Lower leg skin (tissue), 4 donors: ENCODE measurements around the gene AVPR2. TPM values are rescaled to one million over a fixed set of nuclear protein-coding genes. Genes with fewer than 3 reads are reported as not detected.

Source experiments
- DNase-seq, 2 donors: peaks; one replicate each; pipeline ENCODE4 v3.0.0-alpha.2; 2019; ENCODE audit warnings: low spot score in 2 of 2
- H3K4me3 ChIP-seq: fragments of 200-600 bp; sonication (generic); 2 replicates; pipeline ENCODE4 v1.5.1; 2017; ENCODE audit warnings: mild to moderate bottlenecking, low read depth; ENCODE audit not compliant: poor library complexity, severe bottlenecking
- CTCF ChIP-seq, 3 donors: fragments of 450-650 bp; IDR thresholded peaks; one replicate each; pipeline ENCODE4 v1.5.1; 2016; ENCODE audit warnings: antibody characterized with exemption in 3 of 3, mild to moderate bottlenecking in 3 of 3, moderate library complexity in 2 of 3
- POLR2A ChIP-seq, 2 donors: fragments of 450-650 bp; IDR thresholded peaks; one replicate each; pipeline ENCODE4 v1.6.1; 2016 to 2017; ENCODE audit warnings: antibody characterized with exemption in 2 of 2, mild to moderate bottlenecking in 1 of 2, moderate library complexity in 1 of 2
- WGBS, 2 donors: methylation state at CpG; one replicate each; pipeline ENCODE4 v1.1.5; 2018; 5-methylcytosine and 5-hydroxymethylcytosine counted together
- intact Hi-C: fragments of 100-400 bp; cut with DNase I; formaldehyde crosslinking; loops from one replicate; pipeline ENCODE4 v1.15.0; 2023; ENCODE audit warnings: low total_unique reads
- total RNA-seq, 4 donors: library from RNA; depleted of rRNA; stranded (reverse); fragments of >200 nt; gene quantifications; one replicate each; pipeline ENCODE4 v1.1.0, GENCODE V29; 2016

Gene AVPR2
- total RNA-seq, 4 donors from 2014 or later, result 0.53 to 2.6 (median 0.98) TPM

GRCh38 chrX:153909024-153909979, 4.8 kb downstream of the AVPR2 start:
- DNase-seq, result no peak
- TF ChIP-seq POLR2A (IDR thresholded peaks at IDR 0.05), result no peak
- no peak for TF ChIP-seq CTCF (IDR thresholded peaks at IDR 0.05)
- WGBS, 2 donors, result 79 to 87% methylated on average over 18 to 36 of the region's 37 CpGs
- intact Hi-C loops, result no loop called here
- H3K4me3 ChIP-seq, result no peak overlapping the region

- no peak for DNase-seq
- TF ChIP-seq POLR2A (IDR thresholded peaks at IDR 0.05) (no peak), CTCF (IDR thresholded peaks at IDR 0.05) (no peak)
- 92 to 94% methylated on average over 6 to 25 of the region's 25 CpGs for WGBS, 2 donors
- H3K4me3 ChIP-seq, result no peak overlapping the region
- intact Hi-C loops, result no loop called here
These were observed 5.5 kb downstream of the AVPR2 start for GRCh38 chrX:153909980-153910360.

GRCh38 chrX:153910446-153910845, 6.0 kb downstream of the AVPR2 start:
- intact Hi-C loops, result no loop called here
- DNase-seq, result no peak
- TF ChIP-seq CTCF (IDR thresholded peaks at IDR 0.05) (no peak), POLR2A (IDR thresholded peaks at IDR 0.05) (no peak)
- H3K4me3 ChIP-seq, result no peak overlapping the region
- 93% methylated on average over 14 of the region's 22 CpGs; no CpG with 5 or more reads in 1 of the 2 donors for WGBS, 2 donors

- no peak for DNase-seq
- TF ChIP-seq POLR2A (IDR thresholded peaks at IDR 0.05) (no peak), CTCF (IDR thresholded peaks at IDR 0.05) (no peak)
- no peak overlapping the region for H3K4me3 ChIP-seq
- WGBS, 2 donors, result 78 to 79% methylated on average over 6 of the region's 6 CpGs
- intact Hi-C loops, result no loop called here
These were observed 7.3 kb downstream of the AVPR2 start for GRCh38 chrX:153911798-153912197.

GRCh38 chrX:153913211-153913610, 8.7 kb downstream of the AVPR2 start:
- intact Hi-C loops, result no loop called here
- no peak overlapping the region for H3K4me3 ChIP-seq
- no peak for DNase-seq
- 88 to 89% methylated on average over 3 to 17 of the region's 17 CpGs for WGBS, 2 donors
- TF ChIP-seq POLR2A (IDR thresholded peaks at IDR 0.05) (no peak), CTCF (IDR thresholded peaks at IDR 0.05) (no peak)
